SKM-1 treated with dmso at 0.1 percent for 144 hours (cell line): ENCODE data around the gene NECAP2.

Experiments
- DNase-seq: peaks from one replicate; lab custom pipeline; 2025; ENCODE audit not compliant: unreplicated experiment; lab: John Stamatoyannopoulos, UW

NECAP2 gene

GRCh38 chr1:16440470-16441281 lies at the start of gene NECAP2:
Gene NECAP2, plus strand, starts transcription at chr1:16440724. Its CDS starts 38 bp downstream, at chr1:16440762.
- DNase-seq = peak; percentile 93

- peak; percentile 26 for DNase-seq
These were observed 49.1 kb upstream of the NECAP2 start for GRCh38 chr1:16391411-16391810.

GRCh38 chr1:16392740-16393569 lies 47.6 kb upstream of the NECAP2 start:
- DNase-seq = no peak

- no peak for DNase-seq
These were observed 46.7 kb upstream of the NECAP2 start for GRCh38 chr1:16393570-16394521.

- no peak for DNase-seq
These were observed 45.5 kb upstream of the NECAP2 start for GRCh38 chr1:16394977-16395376.

DNA sequence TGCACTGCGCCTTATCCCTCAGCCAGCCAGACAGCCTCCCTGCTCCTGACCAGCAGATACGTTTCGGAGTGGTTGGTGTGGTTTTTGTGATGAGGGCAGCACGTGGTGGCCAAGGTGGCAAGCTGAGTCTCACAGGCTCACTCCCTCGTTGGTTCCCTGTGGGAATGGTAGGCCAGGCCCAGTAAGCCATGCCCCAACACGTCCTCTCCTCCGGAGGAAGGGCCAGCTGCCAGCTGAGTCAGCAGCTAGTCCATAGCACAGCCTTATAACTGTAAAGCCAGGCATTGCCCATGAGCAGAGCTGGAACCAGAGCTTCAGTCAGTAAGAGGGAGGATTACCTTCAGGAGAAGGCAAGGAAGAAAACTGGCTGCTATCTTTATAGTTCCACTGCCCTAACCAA lies 43.9 kb upstream of the NECAP2 start:
- no peak for DNase-seq

- no peak for DNase-seq
These were observed 43.4 kb upstream of the NECAP2 start for GRCh38 chr1:16397120-16397519.

GRCh38 chr1:16398371-16398953 lies 42.1 kb upstream of the NECAP2 start:
- no peak for DNase-seq

GRCh38 chr1:16402742-16403141 lies 37.8 kb upstream of the NECAP2 start:
- DNase-seq = no peak

DNA sequence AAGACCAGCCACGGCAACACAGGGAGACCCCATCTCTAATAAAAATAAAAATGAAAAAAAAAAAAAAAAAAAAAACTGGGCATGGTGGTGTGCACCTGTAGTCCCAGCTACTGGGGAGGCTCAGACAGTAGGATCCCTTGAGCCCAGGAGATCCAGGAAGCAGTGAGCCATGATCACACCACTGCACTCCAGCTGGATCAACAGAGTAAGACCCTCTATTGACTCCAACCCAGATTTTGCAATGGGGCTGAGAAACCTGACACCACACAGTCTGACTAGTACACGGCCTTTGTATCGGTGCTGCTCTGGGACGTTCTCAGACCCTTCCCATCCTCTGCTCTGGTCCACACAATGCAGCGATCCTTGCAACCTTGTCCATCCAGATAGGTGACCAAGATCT lies 35.1 kb upstream of the NECAP2 start:
- no peak for DNase-seq

GRCh38 chr1:16406868-16407267 lies 33.7 kb upstream of the NECAP2 start:
- no peak for DNase-seq

DNA sequence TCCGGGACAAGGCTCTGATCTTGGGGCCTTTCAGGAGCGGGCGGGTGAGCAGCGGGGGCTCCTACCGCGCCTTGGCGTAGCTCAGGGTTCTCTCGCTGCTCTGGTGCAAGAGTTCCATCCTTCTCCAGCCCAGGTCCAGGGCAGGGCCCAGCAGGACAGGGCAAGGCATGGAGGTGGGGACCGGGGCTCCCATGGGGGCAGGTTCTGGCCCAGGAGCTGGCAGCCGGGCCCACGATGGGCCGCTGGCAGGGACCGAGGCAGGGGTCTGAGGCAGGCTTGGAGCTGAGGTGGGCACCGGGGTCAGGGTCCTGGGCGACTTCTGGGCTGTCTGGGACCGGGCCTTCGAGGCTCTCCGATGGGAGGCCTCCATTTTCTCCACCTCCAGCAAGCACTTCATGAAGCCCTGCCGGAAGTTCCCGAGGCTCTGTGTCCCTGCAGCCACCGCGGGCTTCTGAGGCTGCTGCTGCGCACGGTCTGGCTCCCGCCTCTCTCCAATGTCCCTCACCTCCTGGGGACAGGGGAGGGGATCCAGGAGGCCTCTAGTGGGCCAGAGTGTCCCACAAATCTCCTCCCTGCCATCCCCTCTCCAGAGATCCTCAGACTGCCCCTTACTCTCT lies 30.9 kb upstream of the NECAP2 start:
- DNase-seq = no peak

GRCh38 chr1:16410803-16411202 lies 29.7 kb upstream of the NECAP2 start:
- no peak for DNase-seq

DNA sequence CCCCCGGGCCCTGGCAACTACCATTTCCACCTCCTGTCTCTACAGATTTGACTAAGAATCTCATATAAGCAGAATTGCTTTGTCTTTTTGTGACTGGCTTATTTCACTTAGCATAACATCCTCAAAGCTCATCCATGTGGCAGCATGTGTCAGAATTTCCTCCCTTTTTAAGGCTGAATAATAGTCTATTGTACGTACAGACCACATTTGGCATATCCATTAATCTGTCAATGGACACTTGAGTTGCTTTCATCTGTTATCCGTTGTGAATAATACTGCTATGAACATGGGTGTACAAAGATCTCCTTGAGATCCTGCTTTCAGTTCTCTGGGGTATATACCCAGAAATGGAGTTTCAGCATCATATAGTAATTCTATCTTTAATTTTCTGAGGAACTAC lies 27.3 kb upstream of the NECAP2 start:
- no peak for DNase-seq

- peak; percentile 34 for DNase-seq
These were observed 21.6 kb upstream of the NECAP2 start for GRCh38 chr1:16418823-16419425.

GRCh38 chr1:16420424-16421118 lies 20.0 kb upstream of the NECAP2 start:
- DNase-seq = no peak

DNA sequence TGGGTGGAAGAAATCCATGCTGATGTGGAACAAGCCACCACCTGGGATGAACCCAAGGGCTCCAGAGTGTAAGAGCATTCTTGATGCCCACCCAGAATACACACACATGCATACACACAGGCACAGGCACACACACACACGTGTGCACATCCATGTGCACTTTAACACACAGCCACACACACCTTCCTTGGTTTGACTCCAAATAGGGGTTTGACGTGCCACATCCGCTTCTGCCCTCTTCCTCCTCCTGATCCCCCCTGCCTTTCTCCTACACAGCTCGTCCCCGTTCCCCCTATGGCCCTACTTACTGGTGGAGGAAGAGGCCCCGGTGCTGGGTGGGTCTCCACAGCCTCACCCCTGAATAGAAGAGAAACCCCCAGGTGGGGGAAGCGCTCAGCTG lies 19.3 kb upstream of the NECAP2 start:
- no peak for DNase-seq

DNA sequence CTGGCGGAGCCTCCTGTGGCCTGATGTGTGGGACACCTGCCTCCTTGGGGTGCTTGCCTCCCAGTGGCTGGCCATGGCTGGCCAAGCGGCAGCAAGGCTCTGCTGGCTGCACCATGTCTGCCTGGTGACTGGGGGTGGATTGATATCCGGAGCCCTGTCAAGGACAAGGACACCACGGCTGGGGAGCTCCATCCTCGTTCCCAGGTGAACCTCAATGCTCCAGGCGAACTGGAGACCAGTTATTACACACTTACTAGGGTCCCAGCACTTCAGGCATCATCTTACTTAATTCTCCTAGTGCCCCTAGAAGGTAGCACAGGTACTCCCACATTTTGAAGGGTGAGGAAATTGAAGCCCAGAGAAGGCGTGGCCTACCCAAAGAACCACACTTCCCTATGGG lies 18.5 kb upstream of the NECAP2 start:
- no peak for DNase-seq
